Kidney (tissue), 11 donors: Measurements from ENCODE around the gene UPK3BL1. TPM values are rescaled to one million over a fixed set of nuclear protein-coding genes. Genes with fewer than 3 reads are reported as not detected.
"Not testable (repeated sequence)": the region's sequence is repeated elsewhere in the genome, so short reads cannot be mapped to it uniquely, and the experiment has no call there.

Source experiments
- DNase-seq, 5 donors: peaks; one replicate each; pipeline ENCODE4 v3.0.0-alpha.2; 2013 to 2020
- FAIRE-seq: peaks from 2 replicates; lab custom pipeline; 2012; peaks lifted over from hg19 to GRCh38; lab: Jason Lieb, UNC
- H3K27ac ChIP-seq, 2 donors: one replicate each; pipeline ENCODE4 v1.7.0; 2013; ENCODE audit warnings: low read depth in 2 of 2, low read length in 2 of 2, inconsistent platforms in 1 of 2
- H3K27me3 ChIP-seq: one replicate; pipeline ENCODE4 v1.7.1; 2013; ENCODE audit warnings: low read length, inconsistent platforms; ENCODE audit not compliant: control insufficient read depth, insufficient read depth
- H3K36me3 ChIP-seq, 3 donors: one replicate each; pipeline versions ENCODE4 v1.7.0 to v1.7.1; 2013; ENCODE audit warnings: low read length in 3 of 3, control low read depth in 1 of 3, inconsistent platforms in 1 of 3; ENCODE audit not compliant: insufficient read depth in 3 of 3, control insufficient read depth in 2 of 3
- H3K4me1 ChIP-seq, 3 donors: one replicate each; pipeline versions ENCODE4 v1.7.0 to v1.7.1; 2013; ENCODE audit warnings: low read length in 3 of 3, inconsistent platforms in 1 of 3, low read depth in 1 of 3; ENCODE audit not compliant: control insufficient read depth in 2 of 3, insufficient read depth in 2 of 3
- H3K4me3 ChIP-seq, 3 donors: one replicate each; pipeline versions ENCODE4 v1.7.0 to v1.8.1; 2013; ENCODE audit warnings: low read length in 3 of 3, control low read depth in 1 of 3, inconsistent platforms in 1 of 3
- H3K9ac ChIP-seq, 3 donors: one replicate each; pipeline versions ENCODE4 v1.7.0 to v1.7.1; 2013; ENCODE audit warnings: low read length in 3 of 3, control low read depth in 1 of 3, inconsistent platforms in 1 of 3
- H3K9me3 ChIP-seq, 3 donors: one replicate each; pipeline versions ENCODE4 v1.7.0 to v1.7.1; 2013; ENCODE audit warnings: low read length in 3 of 3, control low read depth in 1 of 3, inconsistent platforms in 1 of 3; ENCODE audit not compliant: control insufficient read depth in 2 of 3, insufficient read depth in 1 of 3
- intact Hi-C: fragments of 100-400 bp; cut with DNase I; formaldehyde crosslinking; loops from one replicate; pipeline ENCODE4 v1.11.1; 2022
- polyA plus RNA-seq: library from polyadenylated mRNA; stranded (reverse); fragments of 350-450 nt; fragmentation: Illumina TruSeq; extraction: RNeasy Lipid Tissue Mini Kit (QIAGEN cat#74804); gene quantifications from one replicate; pipeline ENCODE4 v1.2.3, GENCODE V29; 2014; ENCODE audit warnings: low read depth, low replicate concordance; ENCODE audit not compliant: insufficient read depth
- total RNA-seq: library from RNA; stranded (reverse); fragmentation: NEBNext Ultra II Directional; extraction: Animal tissue kit (Norgen Biotek cat#: 25700); gene quantifications from one replicate; pipeline ENCODE4 v1.2.1, GENCODE V29; 2021
- donor health status: control.
- donor health status: control.
- donor health status: DM: yes; HTN: yes; CAD: no.
- donor health status: Normal renal cell carcinoma (clear cell type).

Gene UPK3BL1
- total and polyA plus RNA-seq, 2 donors from 2014 or later: 23.9 to 44.5 TPM

- DNase-seq: peak in 1 of 5 donors; percentile 89
- H3K4me3 ChIP-seq, H3K27ac ChIP-seq, H3K9me3 ChIP-seq, H3K4me1 ChIP-seq, H3K9ac ChIP-seq, H3K27me3 ChIP-seq, intact Hi-C loops, FAIRE-seq, H3K36me3 ChIP-seq: not testable (repeated sequence)
Observed at GRCh38 chr7:102592477-102593019, 50.0 kb downstream of the UPK3BL1 start.

- H3K9me3 ChIP-seq, H3K27ac ChIP-seq, H3K27me3 ChIP-seq, DNase-seq, H3K4me1 ChIP-seq, intact Hi-C loops, FAIRE-seq, H3K36me3 ChIP-seq, H3K9ac ChIP-seq, H3K4me3 ChIP-seq: not testable (repeated sequence)
Observed at GRCh38 chr7:102589857-102590256, 52.7 kb downstream of the UPK3BL1 start.

Other genes with a start within 250 kb of the UPK3BL1 start
- 25.9 TPM for gene PRKRIP1, start 246.4 kb downstream of the UPK3BL1 start, total RNA-seq
- gene PRKRIP1, start 246.4 kb downstream of the UPK3BL1 start, polyA plus RNA-seq: 20.8 TPM
- 45.6 TPM for gene ORAI2, start 209.2 kb downstream of the UPK3BL1 start, total RNA-seq
- gene ORAI2, start 209.2 kb downstream of the UPK3BL1 start, polyA plus RNA-seq: 13.8 TPM
- gene ALKBH4, start 177.9 kb downstream of the UPK3BL1 start, total RNA-seq: 14.0 TPM
- gene ALKBH4, start 177.9 kb downstream of the UPK3BL1 start, polyA plus RNA-seq: 15.4 TPM
- 14.1 TPM for gene LRWD1, start 177.8 kb downstream of the UPK3BL1 start, total RNA-seq
- 14.0 TPM for gene LRWD1, start 177.8 kb downstream of the UPK3BL1 start, polyA plus RNA-seq
- gene POLR2J, start 163.9 kb downstream of the UPK3BL1 start, total RNA-seq: 42.0 TPM
- 117 TPM for gene POLR2J, start 163.9 kb downstream of the UPK3BL1 start, polyA plus RNA-seq
- gene RASA4B, start 125.0 kb downstream of the UPK3BL1 start, total RNA-seq: 22.5 TPM
- 24.0 TPM for gene RASA4B, start 125.0 kb downstream of the UPK3BL1 start, polyA plus RNA-seq
- 21.6 TPM for gene UPK3BL2, start 99.1 kb downstream of the UPK3BL1 start, total RNA-seq
- gene UPK3BL2, start 99.1 kb downstream of the UPK3BL1 start, polyA plus RNA-seq: 6.8 TPM
- gene SPDYE2, start 91.6 kb downstream of the UPK3BL1 start, total RNA-seq: 0.50 TPM
- not detected for gene SPDYE2, start 91.6 kb downstream of the UPK3BL1 start, polyA plus RNA-seq
- gene POLR2J3, start 70.2 kb downstream of the UPK3BL1 start, total RNA-seq: 48.0 TPM
- 70.8 TPM for gene POLR2J3, start 70.2 kb downstream of the UPK3BL1 start, polyA plus RNA-seq
- gene RASA4, start 26.0 kb downstream of the UPK3BL1 start, total RNA-seq: 63.3 TPM
- gene RASA4, start 26.0 kb downstream of the UPK3BL1 start, polyA plus RNA-seq: 47.0 TPM
- not detected for gene SPDYE2B, start 7.5 kb upstream of the UPK3BL1 start, total RNA-seq
- gene SPDYE2B, start 7.5 kb upstream of the UPK3BL1 start, polyA plus RNA-seq: not detected
- gene POLR2J2, start 28.9 kb upstream of the UPK3BL1 start, total RNA-seq: 10.5 TPM
- 0.62 TPM for gene POLR2J2, start 28.9 kb upstream of the UPK3BL1 start, polyA plus RNA-seq
- gene FAM185A, start 106.2 kb upstream of the UPK3BL1 start, total RNA-seq: 10.4 TPM
- gene FAM185A, start 106.2 kb upstream of the UPK3BL1 start, polyA plus RNA-seq: 6.5 TPM